HG03095 (cell line): ENCODE data around the gene GLIPR1L1.

Experiments
- ATAC-seq: cut with Tn5 transposase; IDR thresholded peaks from one replicate; pipeline ENCODE4 v1.9.1; 2021; ENCODE audit warnings: moderate library complexity; ENCODE audit not compliant: unreplicated experiment

Gene GLIPR1L1

DNA sequence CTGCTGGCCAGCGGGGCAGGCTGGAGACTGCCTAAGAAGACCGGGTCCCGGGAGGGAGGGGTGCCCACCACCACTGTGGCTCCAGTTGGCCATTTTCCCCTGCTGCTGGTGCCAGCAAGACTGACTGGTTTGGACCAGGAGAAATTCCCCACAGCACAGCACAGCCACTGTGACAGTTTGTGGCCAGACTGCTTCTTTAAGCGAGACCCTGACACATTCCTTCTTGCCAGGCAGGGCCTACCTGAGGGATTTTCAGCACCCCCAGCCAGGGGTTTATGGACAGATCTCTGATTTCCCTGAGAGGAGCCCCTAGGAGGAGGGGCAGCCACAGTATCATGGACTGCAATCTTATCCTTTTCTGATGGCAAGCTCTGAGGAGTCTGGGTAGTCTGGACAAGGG is 15.5 kb downstream of the GLIPR1L1 start:
- ATAC-seq = no peak

DNA sequence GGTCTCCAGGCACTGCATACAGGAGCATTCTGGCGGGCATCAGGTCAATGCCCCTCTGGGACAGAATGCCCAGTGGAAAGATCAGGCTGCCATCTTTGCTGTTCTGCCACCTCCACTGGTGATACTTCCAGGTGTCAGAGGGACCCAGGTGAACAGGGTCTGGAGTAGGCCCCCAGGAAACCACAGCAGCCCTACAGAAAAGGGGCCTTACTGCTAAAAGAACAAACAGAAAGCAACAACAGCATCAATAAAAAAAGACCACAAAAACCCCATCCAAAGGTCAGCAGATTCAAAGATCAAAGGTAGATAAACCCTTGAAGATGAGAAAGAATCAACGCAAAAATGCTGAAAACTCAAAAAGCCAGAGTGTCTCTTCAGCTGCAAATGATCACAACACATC is 15.9 kb downstream of the GLIPR1L1 start:
- ATAC-seq = no peak

DNA sequence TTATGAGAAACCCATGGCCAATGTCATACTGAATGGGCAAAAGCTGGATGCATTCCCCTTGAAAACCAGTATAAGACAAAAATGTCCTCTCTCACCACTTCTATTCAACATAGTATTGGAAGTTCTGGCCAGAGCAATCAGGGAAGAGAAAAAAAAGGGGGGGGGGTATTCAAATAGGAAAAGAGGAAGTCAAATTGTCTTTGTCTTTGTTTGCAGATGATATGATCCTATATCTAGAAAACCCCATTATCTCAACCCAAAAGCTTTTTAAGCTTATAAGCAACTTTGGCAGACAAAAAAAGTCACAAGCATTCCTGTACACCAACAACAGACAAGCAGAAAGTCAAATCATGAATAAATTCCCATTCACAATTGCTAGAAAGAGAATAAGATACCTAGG is 19.5 kb downstream of the GLIPR1L1 start:
- ATAC-seq = no peak

DNA sequence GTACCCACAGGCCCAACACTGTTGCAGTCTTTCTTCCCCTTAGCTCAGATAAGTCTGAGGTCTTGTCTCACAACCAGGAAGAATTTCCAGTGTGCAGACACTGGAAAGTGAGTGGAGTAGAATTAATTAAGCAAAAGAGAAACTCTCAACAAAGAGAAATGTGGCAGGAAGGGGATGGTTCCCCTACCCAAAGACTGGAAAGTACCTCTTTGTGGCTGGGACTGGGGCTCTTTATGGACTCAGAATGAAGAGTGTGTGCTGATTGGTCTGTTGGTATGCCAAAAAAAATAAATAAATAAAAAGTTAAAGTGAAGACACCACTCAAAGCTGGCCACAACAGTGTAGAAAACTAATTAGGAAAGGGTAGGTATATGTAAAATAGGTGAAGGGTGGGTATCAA is 26.4 kb downstream of the GLIPR1L1 start:
- no peak for ATAC-seq

DNA sequence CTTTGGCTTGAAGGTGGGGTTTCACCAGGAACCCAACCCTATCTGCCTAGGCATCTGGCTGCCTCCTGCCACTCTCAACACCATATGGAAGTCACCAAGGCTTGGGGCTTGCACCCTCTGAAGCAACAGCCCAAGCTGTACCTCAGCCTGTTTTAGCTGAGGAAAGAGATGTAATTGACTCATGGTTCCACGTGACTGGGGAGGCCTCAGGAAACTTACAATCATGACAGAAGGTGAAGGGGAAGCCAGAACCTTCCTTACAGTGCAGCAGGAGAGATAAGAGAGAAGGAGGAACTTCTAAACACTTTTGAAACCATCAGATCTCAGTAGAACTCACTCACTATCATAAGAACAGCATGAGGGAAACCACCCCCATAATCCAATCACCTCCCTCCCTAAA is 26.9 kb downstream of the GLIPR1L1 start:
- no peak for ATAC-seq

DNA sequence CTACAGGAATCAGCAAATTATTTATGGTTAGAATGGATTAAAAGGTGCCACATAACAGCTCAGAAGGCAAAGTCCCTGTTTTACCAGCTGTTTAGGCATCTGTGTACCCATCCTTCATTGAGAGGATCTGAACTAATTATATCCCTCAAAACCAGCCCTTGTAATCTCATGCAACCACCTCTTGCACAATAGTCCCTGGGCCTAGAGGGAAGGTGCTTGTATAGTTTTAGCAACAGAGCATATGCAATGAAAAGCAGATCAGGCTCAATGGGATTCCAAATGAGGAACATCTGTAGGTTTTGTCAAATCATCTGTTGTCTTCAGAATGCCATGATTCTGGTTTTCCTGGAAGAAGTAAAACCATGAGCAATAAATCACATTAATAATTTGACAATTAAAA is 30.4 kb downstream of the GLIPR1L1 start:
- no peak for ATAC-seq

DNA sequence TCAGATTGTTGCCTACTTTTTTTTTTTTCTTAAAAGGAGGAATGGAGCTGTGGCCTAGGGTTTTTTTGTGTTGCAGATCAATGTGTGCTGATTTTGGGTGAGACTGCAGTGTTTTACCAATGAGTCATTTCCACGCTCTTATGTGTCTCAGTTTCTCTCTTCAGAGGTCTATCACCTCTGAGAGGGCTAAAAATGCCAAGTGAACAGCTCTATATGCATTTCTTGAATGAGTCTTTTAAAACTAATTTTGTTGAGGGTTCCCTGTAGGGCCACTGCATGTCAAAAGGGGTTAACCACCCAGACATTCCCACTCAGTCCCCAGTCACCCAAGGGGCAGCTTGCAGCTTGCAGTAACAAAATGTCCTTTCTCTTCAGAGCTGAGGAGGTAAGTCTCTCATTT is 32.2 kb downstream of the GLIPR1L1 start:
- ATAC-seq = no peak

DNA sequence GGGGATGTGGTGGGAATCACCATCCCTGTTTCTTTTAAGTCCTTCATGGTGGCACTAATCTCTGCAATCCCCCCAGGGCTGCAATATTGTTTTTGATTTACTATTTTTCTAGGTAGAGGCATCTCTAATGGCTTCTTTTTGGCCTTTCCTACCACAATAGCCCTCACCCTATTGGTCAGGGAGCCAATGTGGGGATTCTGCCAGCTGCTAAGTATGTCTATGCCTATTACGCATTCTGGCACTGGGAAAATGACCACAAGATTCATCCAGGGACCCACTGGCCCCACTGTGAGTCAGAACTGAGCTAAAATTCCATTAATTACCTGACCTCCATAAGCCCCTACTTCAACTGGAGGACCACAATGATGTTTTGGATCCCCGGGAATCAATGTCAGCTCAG is 40.5 kb downstream of the GLIPR1L1 start:
- ATAC-seq = no peak

DNA sequence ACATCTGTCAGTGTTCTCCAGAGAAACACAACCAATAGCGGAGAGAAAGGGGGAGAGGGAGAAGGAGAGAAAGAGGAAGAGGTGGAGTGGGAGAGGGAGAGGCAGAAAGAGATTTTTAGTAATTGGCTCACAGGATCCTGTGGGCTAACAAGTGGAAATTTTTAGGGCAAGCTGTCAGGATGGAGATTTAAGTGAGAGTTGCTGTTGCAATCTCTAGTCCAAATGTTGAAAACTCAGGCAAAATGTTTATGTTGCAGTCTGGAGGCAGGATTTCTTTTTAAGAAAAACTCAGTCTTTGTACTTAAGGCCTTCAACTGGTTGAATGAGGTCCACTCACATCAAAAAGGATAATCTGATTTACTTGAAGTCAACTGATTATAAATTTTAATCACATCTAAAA is 43.9 kb downstream of the GLIPR1L1 start:
- ATAC-seq = no peak

DNA sequence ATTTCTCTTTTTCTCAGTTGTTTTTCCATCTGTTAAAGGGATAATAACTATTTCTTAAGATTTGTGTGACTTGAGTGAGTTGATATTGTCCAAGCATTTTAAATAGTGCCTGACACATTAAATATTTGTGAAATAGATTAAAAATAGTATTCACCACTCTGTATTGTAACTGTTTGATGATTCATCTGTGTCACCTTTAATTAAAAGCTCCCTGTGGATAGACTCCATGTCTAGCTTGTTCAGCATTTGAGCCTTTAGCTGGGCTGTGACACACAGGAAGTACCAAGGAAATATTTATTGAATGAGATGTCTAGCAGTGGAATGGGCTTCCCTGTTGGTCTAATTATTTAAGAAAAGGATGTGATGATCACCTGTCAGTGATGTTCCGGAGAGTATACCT is 54.6 kb downstream of the GLIPR1L1 start:
- ATAC-seq = no peak

DNA sequence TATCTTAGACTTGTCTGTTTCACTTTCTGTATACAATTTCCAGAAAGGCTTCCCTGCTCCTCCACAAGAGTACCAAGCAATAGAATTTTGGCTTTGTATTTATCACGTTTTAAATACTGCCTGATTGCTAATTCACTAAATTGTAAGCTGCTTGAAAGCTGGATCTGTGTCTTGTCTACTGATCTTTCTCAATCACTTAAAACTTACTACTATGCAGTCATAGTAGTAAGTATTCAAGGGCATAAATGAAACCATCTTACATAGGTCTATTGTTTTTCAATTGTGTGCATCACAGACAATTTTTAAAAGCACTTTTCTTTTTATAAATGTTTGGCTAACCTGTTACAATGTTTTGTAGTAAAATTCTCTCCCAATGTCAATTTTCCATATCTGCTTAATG is 55.2 kb downstream of the GLIPR1L1 start:
- no peak for ATAC-seq

DNA sequence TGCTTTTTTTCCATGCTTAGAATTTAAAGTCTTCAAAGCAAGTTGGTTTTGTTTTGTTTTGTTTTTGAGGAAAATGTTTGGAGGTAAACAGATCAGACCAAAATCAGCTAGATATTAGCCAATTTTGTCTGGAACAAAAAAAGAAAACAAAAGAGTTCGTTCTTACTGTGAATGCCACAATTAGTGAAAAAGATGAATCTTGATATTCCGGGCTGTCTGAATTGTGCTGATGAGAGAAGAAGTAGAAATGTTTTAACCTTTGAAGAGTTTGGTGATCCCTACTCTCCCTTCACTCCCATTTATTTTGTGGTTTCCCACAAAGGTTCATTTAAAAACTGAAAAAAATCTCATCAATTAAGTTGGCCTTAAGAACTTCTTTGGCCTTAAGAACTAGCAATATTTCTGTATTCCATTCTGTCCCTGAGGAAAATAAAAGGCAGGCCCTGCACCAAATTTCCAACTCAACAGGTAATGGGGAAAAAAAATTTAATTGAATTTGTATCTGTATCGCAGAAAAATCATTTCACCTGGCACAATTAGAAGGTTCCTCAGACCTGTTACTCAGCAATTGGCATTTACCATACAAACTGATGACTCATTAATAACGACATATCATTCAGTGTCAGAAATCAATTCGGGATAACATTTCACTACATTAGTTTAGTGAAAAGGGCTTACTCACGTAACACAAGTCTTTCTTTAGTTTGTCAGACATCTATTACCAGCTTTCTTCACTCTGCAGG is 55.9 kb downstream of the GLIPR1L1 start:
- ATAC-seq = no peak

DNA sequence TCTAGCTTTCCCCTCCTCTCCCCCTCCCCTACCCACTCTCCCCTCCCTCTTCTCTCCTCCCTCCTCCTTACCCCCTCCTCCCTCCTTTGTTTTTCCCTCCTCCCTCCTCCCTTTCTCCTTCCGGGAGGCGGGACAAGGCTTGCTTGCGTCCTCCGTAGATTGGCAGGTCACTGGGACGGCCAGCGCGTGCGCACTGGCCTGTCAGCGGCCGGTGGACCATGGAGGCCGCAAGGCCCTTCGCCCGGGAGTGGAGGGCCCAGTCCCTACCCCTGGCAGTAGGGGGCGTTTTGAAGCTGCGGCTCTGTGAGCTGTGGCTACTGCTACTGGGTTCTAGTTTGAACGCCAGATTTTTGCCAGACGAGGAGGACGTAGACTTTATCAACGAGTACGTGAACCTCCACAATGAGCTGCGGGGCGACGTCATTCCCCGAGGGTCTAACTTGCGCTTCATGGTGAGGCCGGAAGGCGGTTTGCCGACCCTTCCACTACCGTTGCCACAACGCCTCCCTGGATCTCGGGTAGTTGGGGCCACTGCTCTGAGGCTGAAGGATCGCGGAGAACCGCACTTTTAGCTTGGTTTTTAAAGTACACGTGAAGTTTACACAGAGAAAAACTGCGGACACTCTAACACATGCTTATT is 56.5 kb downstream of the GLIPR1L1 start, which contains the start of gene GLIPR1L2:
Gene GLIPR1L2 (plus strand): TSS at position 191 of the 640 bp plus-strand sequence. CDS start 28 bp downstream, at position 219.
- peak; percentile 96 for ATAC-seq

DNA sequence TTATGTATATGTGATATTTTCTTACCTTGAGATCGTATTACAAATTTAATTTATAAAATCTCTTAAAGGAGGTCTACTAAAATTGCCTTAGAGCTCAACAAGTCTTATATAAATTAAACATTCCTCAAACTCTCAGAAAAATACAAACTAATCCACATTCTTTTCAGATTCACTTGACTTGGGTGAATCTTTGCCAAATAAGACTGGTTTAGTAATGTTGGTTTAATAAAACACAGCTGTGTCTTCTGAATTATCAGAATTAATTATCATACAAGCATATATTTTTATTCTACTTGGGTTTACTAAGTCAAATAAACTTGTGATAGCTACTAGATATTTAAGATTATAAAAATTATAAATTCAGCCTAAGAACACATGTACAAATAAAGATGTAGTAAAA is 69.8 kb downstream of the GLIPR1L1 start:
- no peak for ATAC-seq

DNA sequence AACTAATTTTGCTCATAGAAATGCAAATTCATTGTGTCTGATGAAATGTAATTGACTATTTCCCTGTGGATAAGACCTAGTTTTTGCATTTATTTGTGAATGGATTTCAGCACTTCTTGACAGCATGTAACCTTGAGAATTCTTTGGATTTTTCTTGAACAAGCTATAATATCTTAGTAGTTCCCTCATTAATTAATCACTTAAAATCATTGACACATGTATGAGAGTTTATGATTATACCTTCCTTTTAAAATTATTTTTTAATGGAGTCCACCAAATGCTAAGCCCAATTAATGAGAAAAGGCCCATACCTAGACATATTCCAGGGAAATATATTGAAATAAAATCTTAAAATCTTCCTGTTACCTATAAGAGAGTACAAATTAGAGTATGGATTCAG is 73.2 kb downstream of the GLIPR1L1 start:
- ATAC-seq = no peak

DNA sequence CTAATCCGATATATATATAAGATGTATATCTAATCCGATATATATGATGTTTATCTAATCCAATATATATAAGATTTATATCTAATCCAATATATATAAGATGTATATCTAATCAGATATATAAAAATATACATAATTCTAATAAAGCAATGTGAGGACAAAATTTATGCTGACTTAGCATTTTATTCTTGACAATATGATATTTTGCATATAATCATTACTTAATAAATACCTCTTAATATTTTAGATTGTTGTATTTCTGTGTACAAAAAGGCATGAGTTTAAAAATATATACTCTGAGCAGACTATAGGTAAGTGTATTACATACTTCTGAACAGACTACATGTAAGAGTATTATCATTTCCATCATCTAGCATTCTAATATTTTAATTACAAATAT is 75.4 kb downstream of the GLIPR1L1 start:
- ATAC-seq = no peak

DNA sequence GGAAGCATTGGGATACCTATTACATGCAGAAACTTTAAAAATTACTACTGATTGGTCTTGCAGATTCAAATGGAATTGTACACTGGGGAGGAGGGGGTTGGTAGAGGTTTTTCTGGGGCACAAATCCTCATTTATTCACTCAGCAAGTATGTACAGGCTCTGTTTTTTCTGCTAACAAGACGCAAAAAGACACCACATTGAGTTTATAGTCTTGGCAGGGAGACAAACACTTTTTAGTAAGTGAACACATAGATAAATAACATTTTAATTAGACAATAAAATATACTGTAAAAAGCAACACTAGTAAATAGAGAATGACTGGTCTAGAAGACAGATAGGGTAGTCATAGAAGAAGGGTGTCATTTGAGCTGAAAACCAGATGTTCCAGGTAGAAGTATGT is 80.2 kb downstream of the GLIPR1L1 start:
- ATAC-seq = no peak

DNA sequence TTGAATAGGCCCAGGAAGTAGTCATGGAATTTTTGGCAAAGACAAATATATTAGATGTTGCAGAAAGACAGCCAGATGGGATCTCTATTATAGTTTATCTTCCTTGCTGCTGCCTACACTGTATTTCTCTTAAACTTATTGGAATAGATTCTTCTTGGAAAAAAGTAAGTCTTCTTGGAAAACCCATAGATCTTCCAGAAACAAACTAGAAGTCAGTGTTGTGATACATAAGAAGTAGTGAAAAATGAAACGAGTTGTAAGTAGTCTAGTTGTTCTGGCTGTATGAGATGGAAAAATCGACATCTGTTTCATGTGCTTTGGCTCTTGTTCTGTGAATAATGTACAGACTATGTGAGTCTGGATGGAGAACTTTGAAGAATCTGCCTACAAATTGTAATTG is 85.4 kb downstream of the GLIPR1L1 start:
- no peak for ATAC-seq
